AG20443 (cell line): Measurements from ENCODE around the gene PRAF2.

Experiments
- DNase-seq: peaks from one replicate; pipeline ENCODE4 v3.0.0; 2012; ENCODE audit warnings: low spot score, mixed read lengths

PRAF2 gene

GRCh38 chrX:49072712-49073095, 1.1 kb downstream of the PRAF2 start:
- peak; percentile 16 for DNase-seq

GRCh38 chrX:49071877-49072711, 1.7 kb downstream of the PRAF2 start:
- peak; percentile 34 for DNase-seq

GRCh38 chrX:49070988-49071387, 2.8 kb downstream of the PRAF2 start:
- DNase-seq: no peak

- no peak for DNase-seq
These were observed 4.8 kb downstream of the PRAF2 start for GRCh38 chrX:49069038-49069437.

GRCh38 chrX:49067285-49068120, 6.3 kb downstream of the PRAF2 start:
- DNase-seq: no peak

- no peak for DNase-seq
These were observed 7.1 kb downstream of the PRAF2 start for GRCh38 chrX:49066690-49067089.

GRCh38 chrX:49066278-49066677, 7.5 kb downstream of the PRAF2 start:
- no peak for DNase-seq

- no peak for DNase-seq
These were observed 9.1 kb downstream of the PRAF2 start for GRCh38 chrX:49064735-49065134.

GRCh38 chrX:49064303-49064702, 9.5 kb downstream of the PRAF2 start:
- DNase-seq: no peak

GRCh38 chrX:49063715-49064114, 10.1 kb downstream of the PRAF2 start:
- DNase-seq: no peak

GRCh38 chrX:49061916-49062315, 11.9 kb downstream of the PRAF2 start:
- no peak for DNase-seq

GRCh38 chrX:49061490-49061889, 12.3 kb downstream of the PRAF2 start:
- no peak for DNase-seq

GRCh38 chrX:49060914-49061313, 12.9 kb downstream of the PRAF2 start:
- no peak for DNase-seq

GRCh38 chrX:49059681-49060085, 14.1 kb downstream of the PRAF2 start:
- DNase-seq: no peak

- no peak for DNase-seq
These were observed 14.6 kb downstream of the PRAF2 start for GRCh38 chrX:49059201-49059600.

GRCh38 chrX:49058794-49059193, 15.0 kb downstream of the PRAF2 start, which contains the start of gene CCDC120:
Gene CCDC120 (plus strand): TSS chrX:49058999. CDS start chrX:49062042, 3,043 bp downstream.
- DNase-seq: no peak

GRCh38 chrX:49054073-49054762, 19.6 kb downstream of the PRAF2 start:
- DNase-seq: no peak

- peak; percentile 76 for DNase-seq
These were observed 20.4 kb downstream of the PRAF2 start for GRCh38 chrX:49053223-49054072.

GRCh38 chrX:49043987-49044281, 29.9 kb downstream of the PRAF2 start:
- no peak for DNase-seq

GRCh38 chrX:49043220-49043986, 30.4 kb downstream of the PRAF2 start, which contains the start of gene TFE3:
Gene TFE3 (minus strand): TSS chrX:49043357. CDS start chrX:49043226, 131 bp downstream.
- DNase-seq: peak; percentile 92
